Bronchial epithelial cell (primary cell): Measurements from ENCODE around the gene MYO7A. TPM values are rescaled to one million over a fixed set of nuclear protein-coding genes. Genes with fewer than 3 reads are reported as not detected.

Experiments
- DNase-seq: peaks from one replicate; pipeline ENCODE4 v3.0.0-alpha.2; 2010; ENCODE audit warnings: low read depth
- FAIRE-seq: peaks from 2 replicates; lab custom pipeline; 2011; peaks lifted over from hg19 to GRCh38; lab: Jason Lieb, UNC
- H3K27me3 ChIP-seq: 2 replicates; pipeline ENCODE4 v1.5.1; 2011; ENCODE audit warnings: low read length; ENCODE audit not compliant: control insufficient read depth, insufficient read depth
- H3K36me3 ChIP-seq: 2 replicates; pipeline ENCODE4 v1.5.1; 2011; ENCODE audit warnings: low read length; ENCODE audit not compliant: control insufficient read depth, insufficient read depth
- H3K4me3 ChIP-seq: 2 replicates; pipeline ENCODE4 v1.5.1; 2011; ENCODE audit warnings: mild to moderate bottlenecking, low read depth, low read length, control low read depth
- total RNA-seq: library from RNA; depleted of rRNA; stranded (reverse); fragments of >200 nt; gene quantifications from 2 replicates; pipeline ENCODE4 v1.2.1, GENCODE V29; 2014
- TF ChIP-seq, protein P1 (sequence below): IDR thresholded peaks from 2 replicates; pipeline ENCODE4 v1.5.1; 2011; ENCODE audit warnings: mild to moderate bottlenecking, moderate library complexity, low read length, control low read depth, inconsistent platforms; ENCODE audit not compliant: insufficient read depth, severe bottlenecking

Gene MYO7A
- total RNA-seq, 1 donor from 2014 or later = under 0.01 TPM

DNA sequence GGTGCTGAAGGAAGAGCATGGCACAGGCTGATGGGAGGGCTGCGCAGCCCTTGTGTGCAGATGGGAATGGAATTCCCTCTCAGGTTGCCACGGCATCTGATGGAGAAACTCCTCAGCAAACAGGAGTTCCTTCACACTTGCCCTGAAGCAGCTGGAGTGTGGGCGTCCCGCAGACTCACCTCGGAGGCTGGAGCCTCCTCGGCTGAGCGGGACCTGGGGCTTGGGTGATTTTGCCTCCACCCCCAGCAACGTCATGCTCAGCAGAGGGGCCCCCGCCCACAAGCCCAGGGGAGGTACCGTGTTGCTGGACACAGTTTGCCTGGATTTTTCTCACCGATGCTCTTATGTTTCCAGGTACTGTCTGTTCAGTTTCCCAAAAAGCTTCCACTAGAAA, 63.4 kb downstream of the MYO7A start:
- no peaks in the 10 kb centered on the region for H3K27me3 ChIP-seq
- DNase-seq (peak; percentile 10), FAIRE-seq (peak; percentile 23)
- H3K4me3 ChIP-seq = no peak overlapping the region
- TF ChIP-seq, protein P1, sequence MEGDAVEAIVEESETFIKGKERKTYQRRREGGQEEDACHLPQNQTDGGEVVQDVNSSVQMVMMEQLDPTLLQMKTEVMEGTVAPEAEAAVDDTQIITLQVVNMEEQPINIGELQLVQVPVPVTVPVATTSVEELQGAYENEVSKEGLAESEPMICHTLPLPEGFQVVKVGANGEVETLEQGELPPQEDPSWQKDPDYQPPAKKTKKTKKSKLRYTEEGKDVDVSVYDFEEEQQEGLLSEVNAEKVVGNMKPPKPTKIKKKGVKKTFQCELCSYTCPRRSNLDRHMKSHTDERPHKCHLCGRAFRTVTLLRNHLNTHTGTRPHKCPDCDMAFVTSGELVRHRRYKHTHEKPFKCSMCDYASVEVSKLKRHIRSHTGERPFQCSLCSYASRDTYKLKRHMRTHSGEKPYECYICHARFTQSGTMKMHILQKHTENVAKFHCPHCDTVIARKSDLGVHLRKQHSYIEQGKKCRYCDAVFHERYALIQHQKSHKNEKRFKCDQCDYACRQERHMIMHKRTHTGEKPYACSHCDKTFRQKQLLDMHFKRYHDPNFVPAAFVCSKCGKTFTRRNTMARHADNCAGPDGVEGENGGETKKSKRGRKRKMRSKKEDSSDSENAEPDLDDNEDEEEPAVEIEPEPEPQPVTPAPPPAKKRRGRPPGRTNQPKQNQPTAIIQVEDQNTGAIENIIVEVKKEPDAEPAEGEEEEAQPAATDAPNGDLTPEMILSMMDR = no peak
- H3K36me3 ChIP-seq = no peaks in the 10 kb centered on the region

DNA sequence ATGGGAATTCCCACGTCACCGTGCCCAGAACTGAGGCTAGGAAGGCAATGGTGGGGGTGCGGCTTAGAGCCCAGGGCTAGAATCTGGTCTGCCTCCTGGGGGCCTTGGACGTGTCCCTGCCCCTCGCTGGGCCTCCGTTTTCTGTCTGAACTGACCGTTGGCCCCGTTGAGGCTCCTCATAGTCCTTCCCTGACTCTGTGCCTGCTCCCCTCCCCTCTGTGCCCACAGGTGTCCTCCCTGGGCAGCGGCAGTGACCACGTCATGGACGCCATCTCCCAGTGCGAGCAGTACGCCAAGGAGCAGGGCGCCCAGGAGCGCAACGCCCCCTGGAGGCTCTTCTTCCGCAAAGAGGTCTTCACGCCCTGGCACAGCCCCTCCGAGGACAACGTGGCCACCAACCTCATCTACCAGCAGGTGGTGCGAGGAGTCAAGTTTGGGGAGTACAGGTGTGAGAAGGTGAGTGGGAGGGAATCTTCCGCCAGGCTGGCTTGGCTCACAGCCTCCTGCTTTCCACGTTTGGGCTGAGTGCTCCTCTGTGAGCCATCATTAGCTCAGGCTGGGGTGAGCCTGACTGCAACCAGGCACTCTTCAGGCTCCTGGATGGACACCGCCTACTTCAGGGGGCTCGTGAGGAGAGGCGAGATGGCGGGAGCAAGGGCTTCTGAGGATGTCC, 63.9 kb downstream of the MYO7A start:
- H3K27me3 ChIP-seq = no peaks in the 10 kb centered on the region
- DNase-seq (peak; percentile 86), FAIRE-seq (peak; percentile 43)
- peak overlapping the region; percentile 13 for H3K4me3 ChIP-seq
- TF ChIP-seq, protein P1 = peak; percentile 90
- no peaks in the 10 kb centered on the region for H3K36me3 ChIP-seq

DNA sequence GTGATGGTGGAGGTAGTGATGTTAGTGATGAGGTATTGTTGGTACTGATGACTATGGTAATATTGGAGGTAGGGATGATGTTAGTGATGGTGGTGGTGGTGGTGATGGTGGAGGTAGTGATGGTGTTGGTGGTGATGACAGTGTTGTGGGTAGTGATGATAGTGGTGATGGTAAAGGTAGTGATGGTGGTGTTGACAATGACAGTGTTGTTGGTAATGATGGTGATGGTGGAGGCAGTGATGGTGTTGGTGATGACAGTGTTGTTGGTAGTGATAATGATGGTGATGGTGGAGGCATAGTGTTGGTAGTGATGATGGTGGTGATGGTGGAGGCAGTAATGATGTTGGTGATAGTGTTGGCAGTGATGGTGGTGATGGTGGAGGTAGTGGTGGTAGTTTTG, 65.1 kb downstream of the MYO7A start:
- H3K36me3 ChIP-seq = no peaks in the 10 kb centered on the region
- TF ChIP-seq, protein P1 = no peak
- H3K27me3 ChIP-seq = no peaks in the 10 kb centered on the region
- DNase-seq (no peak), FAIRE-seq (peak; percentile 68)
- H3K4me3 ChIP-seq = no peak overlapping the region

DNA sequence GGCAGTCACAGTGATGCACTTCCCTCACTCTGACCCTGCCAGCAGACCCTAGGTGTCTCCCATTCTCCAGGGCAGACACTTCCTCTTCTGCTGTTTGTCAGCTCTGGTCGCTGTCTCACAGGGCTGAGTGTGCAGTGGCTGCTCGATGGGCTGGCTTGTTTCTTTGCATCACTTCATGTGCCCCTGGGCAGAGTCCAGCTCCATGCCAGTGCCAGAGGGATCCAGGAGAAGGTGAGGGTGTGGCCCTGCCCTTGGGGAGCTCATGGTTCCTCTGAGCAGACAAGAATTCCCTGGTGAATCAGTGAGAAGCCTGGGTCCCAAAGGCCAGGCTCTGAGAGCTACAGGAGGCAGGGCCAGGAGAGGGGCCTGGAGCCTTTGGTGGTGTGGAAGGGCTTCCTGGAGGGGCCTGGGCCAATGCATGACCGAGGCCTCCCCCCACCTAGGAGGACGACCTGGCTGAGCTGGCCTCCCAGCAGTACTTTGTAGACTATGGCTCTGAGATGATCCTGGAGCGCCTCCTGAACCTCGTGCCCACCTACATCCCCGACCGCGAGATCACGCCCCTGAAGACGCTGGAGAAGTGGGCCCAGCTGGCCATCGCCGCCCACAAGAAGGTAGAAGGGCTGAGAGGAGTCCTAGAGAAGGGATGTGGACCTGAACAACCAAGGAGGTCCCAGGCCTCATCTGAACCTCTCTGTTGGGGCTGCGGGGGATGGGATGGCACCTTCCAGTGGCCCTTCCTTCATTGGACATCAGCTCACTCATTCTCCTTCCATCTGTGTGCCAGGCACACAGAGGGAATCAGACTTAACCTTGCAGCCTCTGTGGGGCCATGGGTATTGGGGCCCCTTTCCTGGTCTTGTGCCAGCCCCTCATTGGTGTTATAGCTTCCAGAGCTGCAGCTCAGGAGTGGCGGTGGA, 66.1 kb downstream of the MYO7A start:
- FAIRE-seq = no peak

DNA sequence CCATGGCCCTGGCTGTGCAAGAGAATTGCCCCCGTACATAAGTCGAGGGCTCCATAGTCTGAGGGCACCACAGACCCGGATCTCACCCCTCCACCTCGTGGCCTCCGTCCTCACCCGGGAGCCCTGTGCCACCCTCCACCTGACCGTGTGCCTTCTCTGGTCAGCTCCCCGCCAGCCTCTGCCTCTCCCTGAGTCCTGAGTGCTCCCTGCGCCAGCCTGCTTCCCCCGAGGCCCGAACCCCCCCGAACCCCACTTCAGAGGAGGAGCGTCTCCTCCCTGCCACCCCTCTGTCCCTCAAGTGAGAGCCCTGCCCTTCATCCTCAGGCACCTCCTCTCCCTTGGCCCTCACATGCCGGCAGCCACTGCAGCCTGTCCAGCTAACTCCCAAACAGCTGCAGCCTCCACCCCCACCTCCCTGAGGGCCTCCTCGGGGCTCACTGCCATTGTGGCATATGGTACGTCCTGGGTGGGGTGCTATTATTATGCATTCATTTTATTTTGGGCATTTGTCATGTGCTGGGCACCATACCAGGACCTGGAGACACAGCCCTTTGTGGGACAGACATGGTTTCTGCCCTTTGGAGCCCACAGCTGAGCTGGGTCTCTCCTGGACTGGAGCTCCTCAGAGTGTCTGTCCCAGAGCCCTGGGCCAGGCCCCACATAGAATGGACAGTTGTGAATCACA, 67.2 kb downstream of the MYO7A start:
- Histone ChIP-seq H3K27me3 (no peaks in the 10 kb centered on the region), H3K4me3 (no peak overlapping the region), H3K36me3 (no peaks in the 10 kb centered on the region)
- TF ChIP-seq, protein P1 = no peak
- no peak for DNase-seq
- FAIRE-seq = no peak

More for the DNA sequence above, 66.1 kb downstream of the MYO7A start:
- Histone ChIP-seq H3K36me3 (no peaks in the 10 kb centered on the region), H3K4me3 (no peak overlapping the region), H3K27me3 (no peaks in the 10 kb centered on the region)
- TF ChIP-seq, protein P1 = no peak
- no peak for DNase-seq
